ENCODE data around the gene MISFA.
"Not testable (repeated sequence)": the region's sequence is repeated elsewhere in the genome, so short reads cannot be mapped to it uniquely, and the experiment has no call there.

MISFA gene

GRCh38 chr11:18599739-18600230 is at the start of gene MISFA:
Gene MISFA (plus strand): TSS chr11:18599789. CDS start chr11:18599929, 140 bp downstream.
- no peak for FAIRE-seq

- no peak for FAIRE-seq
These were observed 36.4 kb upstream of the MISFA start for GRCh38 chr11:18563090-18563730.

GRCh38 chr11:18564149-18564548 is 35.4 kb upstream of the MISFA start:
- no peak for FAIRE-seq

- FAIRE-seq: peak; percentile 30
These were observed 33.2 kb upstream of the MISFA start for GRCh38 chr11:18566406-18566805.

GRCh38 chr11:18567081-18567480 is 32.5 kb upstream of the MISFA start:
- no peak for FAIRE-seq

- no peak for FAIRE-seq
These were observed 24.2 kb upstream of the MISFA start for GRCh38 chr11:18575361-18575760.

- FAIRE-seq: no peak
These were observed 20.5 kb upstream of the MISFA start for GRCh38 chr11:18578975-18579598.

- no peak for FAIRE-seq
These were observed 19.3 kb upstream of the MISFA start for GRCh38 chr11:18580113-18580766.

- no peak for FAIRE-seq
These were observed 17.8 kb upstream of the MISFA start for GRCh38 chr11:18581825-18582224.

GRCh38 chr11:18588297-18589252 is 11.0 kb upstream of the MISFA start, which contains the start of gene UEVLD:
Gene UEVLD (minus strand): TSS chr11:18588734. CDS start chr11:18588654, 80 bp downstream.
- FAIRE-seq: no peak

- FAIRE-seq: no peak
These were observed 9.0 kb upstream of the MISFA start for GRCh38 chr11:18590571-18590970.

GRCh38 chr11:18594088-18594487 is 5.5 kb upstream of the MISFA start:
- not testable (repeated sequence) for FAIRE-seq

GRCh38 chr11:18594999-18595749 is 4.4 kb upstream of the MISFA start:
- no peak for FAIRE-seq

GRCh38 chr11:18600915-18601569 is 1.5 kb downstream of the MISFA start:
- no peak for FAIRE-seq

GRCh38 chr11:18608376-18608775 is 8.8 kb downstream of the MISFA start:
- no peak for FAIRE-seq

- no peak for FAIRE-seq
These were observed 11.6 kb downstream of the MISFA start for GRCh38 chr11:18611196-18611595.

GRCh38 chr11:18612394-18612793 is 12.8 kb downstream of the MISFA start:
- no peak for FAIRE-seq

GRCh38 chr11:18614667-18615066 is 15.1 kb downstream of the MISFA start:
- FAIRE-seq: no peak

- FAIRE-seq: no peak
These were observed 16.2 kb downstream of the MISFA start for GRCh38 chr11:18615628-18616392.

GRCh38 chr11:18617688-18618341 is 18.2 kb downstream of the MISFA start:
- no peak for FAIRE-seq

All from islet of Langerhans (tissue), 1 donor.